ENCODE measurements around the gene SH3RF1.

The SH3RF1 gene

DNA sequence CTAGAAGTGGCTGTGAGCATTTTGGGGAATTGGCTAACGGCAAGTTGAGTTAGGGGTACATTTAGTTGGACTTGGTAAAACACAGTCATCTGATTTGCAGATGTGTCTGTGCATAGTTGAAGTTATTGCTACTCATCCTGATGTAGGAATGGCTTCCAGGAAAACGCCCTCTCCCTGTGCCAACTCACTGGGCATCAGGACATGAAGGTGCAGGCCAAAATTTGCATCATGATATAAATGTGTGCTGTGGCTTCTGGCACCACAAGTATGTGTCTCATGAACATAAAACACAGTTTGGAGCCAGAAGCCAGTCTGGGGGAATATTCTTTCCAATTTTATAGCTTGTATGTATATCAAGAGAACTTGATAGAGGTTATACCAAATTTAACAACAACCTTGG is 206.5 kb downstream of the SH3RF1 start:
- TF ChIP-seq, protein P1, sequence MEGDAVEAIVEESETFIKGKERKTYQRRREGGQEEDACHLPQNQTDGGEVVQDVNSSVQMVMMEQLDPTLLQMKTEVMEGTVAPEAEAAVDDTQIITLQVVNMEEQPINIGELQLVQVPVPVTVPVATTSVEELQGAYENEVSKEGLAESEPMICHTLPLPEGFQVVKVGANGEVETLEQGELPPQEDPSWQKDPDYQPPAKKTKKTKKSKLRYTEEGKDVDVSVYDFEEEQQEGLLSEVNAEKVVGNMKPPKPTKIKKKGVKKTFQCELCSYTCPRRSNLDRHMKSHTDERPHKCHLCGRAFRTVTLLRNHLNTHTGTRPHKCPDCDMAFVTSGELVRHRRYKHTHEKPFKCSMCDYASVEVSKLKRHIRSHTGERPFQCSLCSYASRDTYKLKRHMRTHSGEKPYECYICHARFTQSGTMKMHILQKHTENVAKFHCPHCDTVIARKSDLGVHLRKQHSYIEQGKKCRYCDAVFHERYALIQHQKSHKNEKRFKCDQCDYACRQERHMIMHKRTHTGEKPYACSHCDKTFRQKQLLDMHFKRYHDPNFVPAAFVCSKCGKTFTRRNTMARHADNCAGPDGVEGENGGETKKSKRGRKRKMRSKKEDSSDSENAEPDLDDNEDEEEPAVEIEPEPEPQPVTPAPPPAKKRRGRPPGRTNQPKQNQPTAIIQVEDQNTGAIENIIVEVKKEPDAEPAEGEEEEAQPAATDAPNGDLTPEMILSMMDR (IDR thresholded peaks at IDR 0.05; ENCODE audit: low read depth, low read length), result no peak
- DNase-seq (ENCODE audit: extremely low read depth, low read depth), result no peak

DNA sequence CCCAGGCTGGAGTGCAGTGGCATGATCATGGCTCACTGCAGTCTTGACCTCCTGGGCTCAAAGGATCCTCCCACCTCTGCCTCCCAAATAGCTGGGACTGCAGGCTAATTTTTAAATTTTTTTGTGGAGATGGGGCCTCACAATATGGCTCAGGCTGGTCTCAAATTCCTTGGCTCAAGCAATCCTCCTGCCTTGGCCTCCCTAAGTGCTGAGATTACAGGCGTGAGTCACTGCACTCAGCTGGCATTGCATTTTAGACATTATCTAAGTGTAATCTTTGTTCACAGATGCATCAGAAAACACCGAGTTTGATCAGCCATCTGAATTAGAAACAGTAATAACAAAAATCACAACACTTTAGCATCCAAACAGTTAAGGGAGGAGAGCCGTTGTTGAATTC is 207.3 kb downstream of the SH3RF1 start:
- DNase-seq (ENCODE audit: extremely low read depth, low read depth), result no peak
- TF ChIP-seq, protein P1 (IDR thresholded peaks at IDR 0.05; ENCODE audit: low read depth, low read length), result no peak

DNA sequence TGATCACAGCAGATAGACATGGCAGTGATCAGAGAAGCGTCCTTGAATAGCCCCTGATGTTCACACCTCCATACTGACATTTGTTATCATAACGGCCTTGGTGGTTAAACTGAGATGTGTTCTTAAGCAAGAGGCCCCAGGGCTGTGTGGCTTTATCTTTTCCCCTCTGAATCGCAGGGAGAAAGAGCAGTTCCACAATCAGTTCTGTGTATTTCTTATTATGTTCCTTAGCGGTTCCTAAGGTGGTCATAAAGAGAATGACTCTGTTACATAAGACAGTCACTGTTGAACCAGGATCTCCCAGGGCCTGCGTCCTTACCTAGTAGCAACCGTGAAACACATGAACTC is 207.9 kb downstream of the SH3RF1 start:
- TF ChIP-seq, protein P1 (IDR thresholded peaks at IDR 0.05; ENCODE audit: low read depth, low read length), result no peak
- no peak for DNase-seq (ENCODE audit: extremely low read depth, low read depth)

DNA sequence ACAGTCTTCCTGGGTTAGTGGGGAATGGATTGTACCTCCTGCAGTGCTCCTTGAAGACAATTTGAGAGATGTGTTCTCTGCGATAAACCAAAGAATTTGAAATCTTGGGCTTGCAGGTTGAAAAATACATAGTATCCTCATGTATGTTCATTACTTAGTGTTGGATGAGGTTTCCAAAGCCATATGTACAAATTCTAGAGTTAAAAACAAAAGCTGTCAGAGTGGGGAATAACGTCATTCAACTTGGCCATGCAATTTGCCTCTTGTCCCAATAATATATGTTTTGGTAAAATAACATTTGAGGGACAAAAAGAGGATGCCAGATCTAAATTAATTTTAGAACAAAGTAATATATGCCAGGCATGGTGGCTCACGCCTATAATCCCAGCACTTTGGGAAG is 209.4 kb downstream of the SH3RF1 start:
- TF ChIP-seq, protein P1 (IDR thresholded peaks at IDR 0.05; ENCODE audit: low read depth, low read length), result no peak

DNA sequence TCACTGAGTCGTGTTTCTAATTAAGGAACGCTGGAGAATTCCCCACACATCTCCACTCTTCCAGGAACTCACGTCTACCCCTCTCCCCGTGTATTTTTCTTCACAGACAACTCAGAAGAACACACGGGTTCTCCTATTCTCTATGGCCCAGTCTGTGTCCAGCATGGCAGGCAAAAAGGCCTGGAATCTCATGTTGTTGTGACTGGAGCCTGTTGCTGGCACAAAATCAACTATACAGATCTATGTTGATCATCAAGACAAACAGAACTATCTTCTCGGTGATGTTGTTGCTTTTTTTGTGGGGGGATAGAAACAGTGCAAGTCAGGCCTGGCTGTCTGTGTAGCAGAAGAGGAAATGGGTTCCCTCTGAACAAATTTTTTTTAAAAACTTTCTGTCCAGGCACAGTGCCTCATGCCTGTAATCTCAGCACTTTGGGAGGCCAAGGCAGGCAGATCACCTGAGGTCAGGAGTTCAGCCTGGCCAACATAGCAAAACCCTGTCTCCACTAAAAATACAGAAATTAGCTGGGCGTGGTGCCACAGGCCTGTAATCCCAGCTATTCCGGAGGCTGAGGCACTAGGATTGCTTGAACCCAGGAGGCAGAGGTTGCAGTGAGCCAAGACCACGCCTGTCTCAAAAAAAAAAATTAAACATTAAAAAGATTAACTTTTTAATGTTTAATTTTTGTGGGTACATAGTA is 210.2 kb downstream of the SH3RF1 start:
- no peak for DNase-seq (ENCODE audit: extremely low read depth, low read depth)
- TF ChIP-seq, protein P1 (IDR thresholded peaks at IDR 0.05; ENCODE audit: low read depth, low read length), result no peak

More for the DNA sequence above, 209.4 kb downstream of the SH3RF1 start:
- no peak for DNase-seq (ENCODE audit: extremely low read depth, low read depth)

DNA sequence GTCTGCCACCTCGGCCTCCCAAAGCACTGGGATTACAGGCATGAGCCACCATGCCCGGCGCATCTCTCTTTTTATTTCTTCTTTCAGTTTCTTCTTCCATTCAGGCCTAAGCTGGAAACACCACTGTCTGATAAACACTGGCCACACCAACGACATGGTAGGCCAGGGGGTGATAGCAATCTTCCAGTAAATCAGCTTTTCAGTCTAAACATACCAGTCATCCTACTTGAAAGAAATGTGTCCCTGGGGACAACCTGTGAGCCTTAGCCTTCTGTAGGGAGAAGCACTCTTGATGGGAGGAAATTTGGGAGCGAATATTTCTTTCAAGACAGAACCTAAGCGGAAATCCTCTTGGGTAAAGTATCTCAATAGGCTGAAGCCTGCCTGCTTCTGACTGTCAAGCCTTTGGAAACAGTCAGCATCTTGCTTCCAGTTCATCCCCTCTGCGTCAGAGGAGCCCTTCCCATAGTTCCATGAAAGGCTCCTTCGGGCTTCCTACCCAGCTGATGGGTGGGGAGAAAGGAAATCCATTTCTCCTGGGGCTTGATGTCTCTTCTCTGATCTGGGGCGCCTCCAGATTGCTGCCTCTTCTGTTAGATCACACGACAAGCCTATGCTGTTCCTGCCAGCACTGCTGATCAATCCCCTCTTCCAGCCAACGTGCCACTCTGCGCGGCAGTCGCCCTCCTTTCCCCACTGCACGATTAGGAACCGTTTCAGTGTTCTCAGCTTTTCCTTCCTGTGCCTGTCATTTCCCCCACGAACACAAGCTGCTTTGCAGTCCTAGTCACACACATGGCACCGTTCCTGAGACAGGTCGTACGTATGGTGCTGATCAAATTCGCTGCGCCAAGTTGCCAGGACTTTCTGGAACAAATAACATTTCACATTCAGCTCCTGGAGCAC is 211.2 kb downstream of the SH3RF1 start:
- DNase-seq (ENCODE audit: extremely low read depth, low read depth), result no peak
- TF ChIP-seq, protein P1 (IDR thresholded peaks at IDR 0.05; ENCODE audit: low read depth, low read length), result no peak

DNA sequence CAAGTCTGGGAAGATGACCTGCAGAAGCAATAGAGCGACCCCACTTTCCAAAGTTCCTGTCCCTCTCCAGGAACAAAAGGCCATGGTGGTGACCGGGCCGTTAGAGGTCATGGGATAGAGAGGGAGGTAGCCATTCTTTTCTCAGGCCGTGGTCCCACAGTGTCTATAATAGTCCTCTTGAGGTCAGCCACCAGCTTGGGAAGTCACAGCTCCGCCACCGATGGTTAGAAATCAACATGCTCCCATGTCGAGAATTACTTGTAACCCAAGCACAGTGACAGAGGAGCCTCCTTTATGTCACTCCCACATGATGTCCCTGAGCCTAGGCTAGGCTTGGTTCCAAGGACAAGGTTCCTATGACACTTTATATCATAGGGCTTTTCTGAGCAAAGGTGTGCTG is 212.4 kb downstream of the SH3RF1 start:
- TF ChIP-seq, protein P1 (IDR thresholded peaks at IDR 0.05; ENCODE audit: low read depth, low read length), result no peak
- DNase-seq (ENCODE audit: extremely low read depth, low read depth), result no peak
